Activated CD4-positive, CD25-positive, alpha-beta regulatory T cell treated with anti-CD3 and anti-CD28 coated beads, Interleukin-2, amount 50 U/mL, for 24 hours (primary cell): Measurements from ENCODE around the gene ANXA6.
A peak's percentile ranks its signal among the peaks of the same experiment; 100 is the strongest.
"Not testable (repeated sequence)": the region's sequence is repeated elsewhere in the genome, so short reads cannot be mapped to it uniquely, and the experiment has no call there.

Source experiments
- ATAC-seq, 2 donors: fragments of 150-1000 bp; cut with Tn5 transposase; one replicate each; pipeline ENCODE4 v1.10.0; 2021; ENCODE audit warnings: mild to moderate bottlenecking in 1 of 2, moderate library complexity in 1 of 2

The ANXA6 gene

DNA sequence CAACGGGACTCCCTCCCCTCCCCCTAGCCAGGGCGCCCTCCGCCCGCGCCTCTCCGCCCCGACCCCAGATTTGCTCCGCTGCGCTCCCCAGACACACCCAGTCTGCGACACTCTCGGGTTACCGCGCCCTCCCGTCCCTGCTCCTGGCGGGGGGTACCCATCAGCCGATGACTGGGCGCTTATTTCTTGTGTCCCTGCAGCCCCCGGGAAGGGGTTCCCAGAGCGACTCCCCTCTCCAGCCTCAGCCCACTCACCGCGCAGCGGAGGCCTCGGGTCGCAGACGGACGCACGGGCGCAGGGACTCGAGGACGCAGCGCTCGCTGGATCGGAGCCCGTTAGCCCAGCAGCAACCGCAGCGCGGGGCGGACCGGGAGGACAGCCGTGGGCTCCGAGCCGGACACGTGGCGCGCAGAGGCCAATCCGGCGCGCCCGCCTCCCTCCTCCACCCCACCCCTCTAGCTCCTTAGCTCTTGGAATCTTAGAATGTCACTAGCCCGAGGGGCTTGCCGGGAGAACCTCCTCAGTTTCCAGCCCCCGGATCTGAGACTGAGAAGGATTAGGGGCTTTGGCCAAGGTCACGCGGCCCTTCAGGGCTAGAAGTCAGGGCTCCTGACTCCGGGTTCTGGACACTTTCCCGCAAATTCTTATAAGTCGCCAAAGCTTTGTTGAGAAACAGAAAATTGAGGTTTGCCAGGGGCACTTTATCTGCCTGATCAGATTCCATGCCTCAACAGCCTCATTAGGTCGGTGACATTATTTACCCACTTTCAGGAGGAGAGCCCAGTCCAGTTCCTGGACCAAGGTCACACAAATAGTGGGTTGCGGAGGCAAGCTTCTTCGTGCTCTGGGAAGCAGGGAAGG is at the start of gene ANXA6:
Gene ANXA6, minus strand, starts transcription at position 354 of the 861 bp plus-strand sequence. CDS start 9,878 bp downstream, outside the sequence.
- peak; percentile 74 for ATAC-seq

- ATAC-seq = no peak
Measured at GRCh38 chr5:151205411-151205810, 47.8 kb upstream of the ANXA6 start.

GRCh38 chr5:151204051-151204450 is 46.5 kb upstream of the ANXA6 start:
- ATAC-seq = no peak

- peak; percentile 99 to 100 for ATAC-seq
Measured at GRCh38 chr5:151202381-151203139, 45.0 kb upstream of the ANXA6 start.

- no peak for ATAC-seq
Measured at GRCh38 chr5:151200913-151201595, 43.5 kb upstream of the ANXA6 start.

DNA sequence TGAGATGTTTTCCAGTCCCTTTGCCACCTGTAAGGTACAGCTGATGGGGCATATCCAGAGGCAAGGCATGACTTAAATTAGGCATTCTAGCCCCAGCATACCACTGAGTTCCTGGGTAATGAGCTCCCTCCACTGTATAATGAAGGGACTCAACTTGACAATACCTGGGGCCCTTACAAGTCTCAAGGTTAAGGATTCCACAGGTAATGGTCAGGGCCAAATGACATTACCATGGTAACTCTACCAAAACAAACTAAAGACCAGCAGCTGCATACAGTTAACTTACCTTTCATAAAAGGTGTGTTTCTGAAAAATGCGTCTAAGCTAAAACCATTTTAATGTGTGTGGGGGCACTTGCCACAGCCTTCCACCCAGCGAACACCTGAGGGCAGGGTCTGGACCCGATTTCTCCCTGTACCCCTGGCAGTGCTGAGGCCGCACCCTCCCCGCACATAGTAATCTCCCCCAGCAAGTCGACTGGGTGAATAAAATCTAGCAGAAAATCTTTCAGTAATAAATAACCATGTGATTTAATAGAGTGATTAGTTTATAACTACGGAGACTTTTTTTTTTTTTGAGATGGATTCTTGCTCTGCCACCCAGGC is 42.1 kb upstream of the ANXA6 start:
- no peak for ATAC-seq

DNA sequence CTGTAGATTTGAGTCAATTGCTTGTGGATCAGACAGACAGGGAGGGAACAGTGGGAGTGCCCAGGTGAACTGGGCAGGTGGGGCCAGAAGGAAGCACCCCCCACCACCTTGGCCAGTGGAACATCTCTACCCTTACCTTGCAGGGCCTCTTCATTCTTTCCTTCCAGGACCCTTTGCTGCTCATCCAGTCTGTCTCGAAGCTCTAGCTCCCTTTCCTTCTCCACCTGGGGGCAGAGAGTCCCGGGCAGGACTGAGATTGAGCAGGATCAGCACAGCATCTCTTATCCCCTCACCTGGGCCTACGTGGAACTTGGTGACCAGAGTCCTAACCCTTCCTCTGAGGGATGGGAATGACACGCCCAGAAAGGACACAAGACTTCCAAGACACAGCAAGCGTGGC is 41.3 kb upstream of the ANXA6 start:
- no peak for ATAC-seq

- not testable (repeated sequence) for ATAC-seq
Measured at GRCh38 chr5:151197291-151197600, 39.7 kb upstream of the ANXA6 start.

DNA sequence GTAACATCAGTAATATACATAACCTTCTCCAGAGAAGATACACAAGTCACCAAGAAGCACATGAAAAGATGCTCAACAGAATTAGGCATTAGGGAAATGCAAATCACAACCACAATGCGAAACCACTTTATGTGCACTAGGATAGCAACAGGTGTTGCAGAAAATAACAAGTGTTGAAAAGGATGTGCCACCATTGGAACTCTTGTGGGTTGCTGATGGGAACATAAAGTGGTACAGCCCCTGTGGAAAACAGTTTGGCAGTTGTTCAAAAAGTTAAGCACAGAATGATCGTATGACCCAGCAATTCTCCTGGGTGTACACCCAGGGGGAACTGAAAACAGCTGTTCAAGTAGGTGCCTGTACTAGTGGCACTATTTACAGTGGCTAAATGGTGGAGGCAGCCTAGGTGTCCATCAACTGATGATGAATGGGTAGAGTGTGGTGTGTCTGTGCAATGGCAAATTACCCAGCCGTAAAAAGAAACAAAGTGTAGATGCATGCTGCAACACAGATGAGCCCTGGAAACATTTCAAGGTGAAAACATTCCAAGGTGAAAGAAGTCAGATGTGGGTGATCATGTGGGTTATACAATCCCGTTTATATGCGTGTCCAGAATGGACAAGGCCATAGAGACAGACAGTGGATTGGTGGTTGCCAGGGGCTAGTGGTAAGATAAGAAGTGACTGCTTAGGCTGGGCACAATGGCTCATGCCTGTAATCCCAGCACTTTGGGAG is 39.1 kb upstream of the ANXA6 start:
- ATAC-seq = peak; percentile 25 to 33

DNA sequence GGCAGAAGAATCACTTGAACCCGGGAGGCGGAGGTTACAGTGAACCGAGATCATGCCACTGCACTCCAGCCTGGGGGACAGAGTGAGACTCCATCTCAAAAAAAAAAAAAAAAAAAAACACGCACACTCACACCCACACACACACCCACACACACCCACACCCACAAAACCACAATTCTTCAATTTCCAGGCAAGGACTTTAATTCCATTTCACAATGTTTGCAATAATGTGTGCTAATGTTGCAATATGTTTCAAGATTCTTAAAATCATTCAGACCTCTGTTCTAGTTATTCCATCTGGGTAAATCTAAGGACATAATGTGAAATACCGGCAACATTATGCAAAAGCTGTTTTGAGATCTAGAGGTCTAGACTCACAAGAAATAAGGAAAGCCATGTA is 38.0 kb upstream of the ANXA6 start:
- ATAC-seq = no peak

DNA sequence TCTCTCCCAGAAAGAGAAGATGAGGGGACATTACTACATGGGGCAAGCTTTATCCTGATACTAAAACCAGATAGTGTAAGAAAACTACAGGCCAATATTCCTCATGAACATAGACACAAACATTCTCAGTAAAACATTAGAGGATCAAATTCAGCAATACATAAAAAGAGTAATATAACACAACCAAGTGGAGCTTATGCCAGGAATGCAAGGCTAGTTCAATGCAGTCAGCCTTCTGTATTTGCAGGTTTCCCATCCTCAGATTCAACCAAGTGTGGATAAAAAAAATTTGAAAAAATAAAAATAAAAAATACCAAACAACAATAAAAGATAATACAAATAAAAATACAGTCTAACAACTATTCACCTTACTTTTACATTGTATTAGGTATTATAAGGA is 35.0 kb upstream of the ANXA6 start:
- no peak for ATAC-seq

DNA sequence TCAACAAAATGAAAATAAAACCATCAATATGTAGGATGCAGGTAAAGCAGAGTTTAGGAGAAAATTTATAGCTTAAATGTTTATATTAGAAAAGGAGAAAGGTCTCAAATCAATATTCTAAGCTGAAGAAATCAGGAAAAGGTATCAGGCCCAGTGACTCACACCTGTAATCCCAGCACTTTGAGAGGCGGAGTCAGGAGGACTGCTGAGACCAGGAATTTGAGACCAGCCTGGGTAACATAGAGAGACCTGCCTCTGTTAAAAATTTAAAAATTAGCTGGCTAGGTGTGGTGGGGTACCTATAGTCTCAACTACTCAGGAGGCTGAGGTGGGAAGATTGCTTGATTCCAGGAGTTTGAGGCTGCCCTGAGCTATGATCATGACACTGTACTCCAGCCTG is 34.1 kb upstream of the ANXA6 start:
- no peak for ATAC-seq

- no peak for ATAC-seq
Measured at GRCh38 chr5:151189151-151189550, 31.6 kb upstream of the ANXA6 start.

DNA sequence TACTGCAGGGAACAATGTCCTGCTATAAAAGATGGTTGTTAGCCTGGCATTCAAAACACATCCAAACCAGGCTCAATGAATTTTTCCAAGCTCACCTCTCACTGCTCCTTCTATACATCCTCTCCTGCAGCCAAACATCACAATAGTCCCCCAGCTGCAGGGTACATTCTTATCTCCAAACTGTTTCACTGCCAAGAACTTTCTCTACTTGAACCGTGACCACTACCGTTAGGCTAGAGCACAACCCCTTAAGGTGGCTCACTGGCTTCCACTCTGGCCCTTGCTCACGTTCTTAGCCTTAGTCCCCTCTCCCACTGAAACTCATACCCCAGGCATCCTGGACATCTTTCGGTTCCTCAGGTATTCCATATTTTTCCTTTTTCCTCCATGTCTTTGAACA is 29.0 kb upstream of the ANXA6 start:
- ATAC-seq = no peak

DNA sequence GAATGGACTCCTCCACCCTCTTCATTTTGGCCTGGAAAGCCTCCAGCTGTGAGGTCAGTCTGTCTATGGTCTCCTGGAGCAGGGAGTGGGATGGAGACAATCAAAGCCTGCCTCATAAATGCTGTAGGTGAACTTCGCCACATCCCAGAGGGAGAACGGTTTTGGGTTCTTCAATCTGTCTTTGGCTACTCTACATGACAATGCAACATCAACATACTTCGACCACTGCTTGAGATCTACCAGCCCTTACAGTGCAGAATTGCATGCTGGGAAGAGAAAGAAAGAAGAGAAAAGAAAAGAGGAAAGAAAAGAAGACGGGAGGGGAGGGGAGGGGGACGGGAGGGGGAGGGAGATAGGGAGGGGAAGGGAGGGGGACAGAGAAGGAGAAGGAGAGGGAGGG is 28.5 kb upstream of the ANXA6 start:
- no peak for ATAC-seq

- no peak for ATAC-seq
Measured at GRCh38 chr5:151184316-151185042, 26.9 kb upstream of the ANXA6 start.

DNA sequence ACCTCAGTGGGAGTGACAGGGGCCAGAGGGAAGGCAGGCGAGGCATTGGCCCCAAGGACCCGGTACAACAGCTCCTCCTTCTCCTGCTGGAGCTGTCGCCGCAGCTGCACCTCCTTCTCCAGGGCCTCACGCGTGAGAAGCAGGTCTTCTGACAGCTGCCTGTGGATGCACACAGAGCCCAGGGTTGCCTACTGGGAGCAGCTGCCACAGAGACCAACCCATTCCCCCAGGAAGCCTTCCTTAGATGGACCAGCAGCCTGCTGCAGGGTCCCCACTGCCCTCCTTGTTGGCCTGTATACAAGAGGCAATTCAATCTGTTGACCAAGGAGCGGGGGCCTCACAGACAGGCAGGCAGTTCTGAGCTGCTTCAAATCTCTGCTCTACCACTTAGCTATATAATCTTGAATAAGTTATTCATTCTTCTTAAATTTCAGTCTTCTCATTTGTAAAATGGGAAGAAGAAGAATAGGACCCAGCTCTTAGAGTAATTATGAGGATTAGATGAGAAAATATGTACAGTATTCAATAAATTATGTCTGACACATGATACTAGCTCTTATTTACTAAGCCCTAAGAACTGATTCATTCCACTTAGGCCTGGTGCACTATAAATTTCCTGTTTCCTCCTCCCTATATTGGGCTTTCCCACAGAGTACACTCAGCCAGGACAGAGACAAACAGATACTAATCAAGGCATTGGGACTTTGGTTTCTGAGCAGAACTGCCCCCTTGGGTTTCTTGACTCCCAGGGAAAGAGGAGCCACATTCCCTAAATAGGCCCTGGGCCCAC is 26.1 kb upstream of the ANXA6 start:
- ATAC-seq = no peak

- ATAC-seq = no peak
Measured at GRCh38 chr5:151182976-151183375, 25.4 kb upstream of the ANXA6 start.

- ATAC-seq = no peak
Measured at GRCh38 chr5:151182524-151182900, 24.9 kb upstream of the ANXA6 start.

DNA sequence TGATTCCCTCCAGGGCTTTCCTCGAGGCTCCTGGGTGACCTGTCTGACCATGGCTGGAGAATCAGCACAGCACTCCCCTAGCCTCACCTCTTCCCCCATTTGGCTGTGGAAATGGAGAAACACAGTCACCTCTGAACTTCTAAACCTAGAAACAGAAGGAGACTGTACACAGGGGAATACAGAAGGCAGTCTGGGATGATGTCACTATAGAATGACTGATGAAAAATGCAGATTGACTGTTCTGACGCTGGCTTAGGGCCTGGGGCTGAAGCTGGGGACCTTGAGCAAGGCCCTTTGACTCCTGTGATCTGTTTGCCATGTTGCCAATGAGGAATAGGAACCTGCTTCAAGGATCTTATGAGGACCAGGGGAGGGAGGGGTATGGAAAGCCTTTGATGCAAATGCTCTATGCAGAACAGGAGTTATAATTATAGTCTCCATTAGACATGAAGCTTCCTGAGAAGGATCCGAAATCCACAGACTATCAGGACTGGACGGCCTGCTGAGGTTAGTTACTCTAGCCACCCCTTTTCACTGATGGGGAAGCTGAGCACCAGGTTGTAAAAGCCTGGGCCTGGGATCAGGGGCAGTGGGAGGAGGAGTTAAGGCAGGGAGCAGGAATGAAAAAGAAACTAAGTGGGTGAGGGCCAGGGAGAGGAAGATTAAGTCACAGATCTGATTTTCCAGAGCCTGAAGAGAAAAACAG is 24.4 kb upstream of the ANXA6 start:
- no peak for ATAC-seq
